Nephron progenitor cell (in vitro differentiated cells): ENCODE data around the gene MCFD2.
A peak's percentile ranks its signal among the peaks of the same experiment; 100 is the strongest.

Experiments used
- DNase-seq: peaks from one replicate; pipeline ENCODE4 v3.0.0; 2021
- H3K27ac Mint-ChIP-seq: 2 replicates; pipeline ENCODE4 v1.8.0; 2021; ENCODE audit warnings: mild to moderate bottlenecking, moderate library complexity, mixed read lengths
- H3K27me3 Mint-ChIP-seq: 2 replicates; pipeline ENCODE4 v1.8.0; 2021; ENCODE audit warnings: mild to moderate bottlenecking, low read depth, mixed read lengths; ENCODE audit not compliant: poor library complexity
- H3K36me3 Mint-ChIP-seq: 2 replicates; pipeline ENCODE4 v1.8.0; 2021; ENCODE audit warnings: low read depth, mixed read lengths
- H3K4me1 Mint-ChIP-seq: 2 replicates; pipeline ENCODE4 v1.8.0; 2021; ENCODE audit warnings: mixed read lengths
- H3K4me3 Mint-ChIP-seq: 2 replicates; pipeline ENCODE4 v1.8.0; 2021; ENCODE audit warnings: mild to moderate bottlenecking, moderate library complexity, mixed read lengths
- H3K9me3 Mint-ChIP-seq: 2 replicates; pipeline ENCODE4 v1.8.0; 2021; ENCODE audit warnings: mild to moderate bottlenecking, moderate library complexity, mixed read lengths
- TF ChIP-seq, protein P1 (sequence below): fragments of 200-600 bp; sonication (generic); IDR thresholded peaks from 2 replicates; pipeline ENCODE4 v1.5.0; 2021; ENCODE audit warnings: antibody characterized with exemption

MCFD2 gene

DNA sequence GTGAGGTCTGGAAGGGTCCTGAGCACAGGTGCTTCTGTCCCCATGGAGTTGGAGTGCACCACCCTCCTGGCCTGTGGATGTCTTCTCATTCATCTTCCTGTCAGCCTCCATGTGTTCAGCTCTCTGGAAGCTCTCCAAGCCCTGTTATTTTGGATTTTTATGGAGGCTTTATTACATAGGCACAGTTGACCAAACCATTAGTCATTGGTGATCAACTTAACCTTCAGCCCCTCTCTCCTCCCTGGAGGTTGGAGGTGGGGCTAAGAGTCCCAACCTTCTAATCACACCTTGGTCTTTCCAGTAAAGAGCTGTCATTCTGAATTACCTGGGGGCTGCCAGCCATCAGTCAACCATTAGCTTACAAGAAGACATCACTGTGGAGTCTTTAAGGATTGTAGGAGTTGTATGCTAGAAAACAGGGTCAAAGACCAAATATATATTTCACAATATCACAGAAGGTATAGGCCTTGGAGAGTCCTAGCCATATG is 7.5 kb upstream of the MCFD2 start:
- TF ChIP-seq, protein P1, sequence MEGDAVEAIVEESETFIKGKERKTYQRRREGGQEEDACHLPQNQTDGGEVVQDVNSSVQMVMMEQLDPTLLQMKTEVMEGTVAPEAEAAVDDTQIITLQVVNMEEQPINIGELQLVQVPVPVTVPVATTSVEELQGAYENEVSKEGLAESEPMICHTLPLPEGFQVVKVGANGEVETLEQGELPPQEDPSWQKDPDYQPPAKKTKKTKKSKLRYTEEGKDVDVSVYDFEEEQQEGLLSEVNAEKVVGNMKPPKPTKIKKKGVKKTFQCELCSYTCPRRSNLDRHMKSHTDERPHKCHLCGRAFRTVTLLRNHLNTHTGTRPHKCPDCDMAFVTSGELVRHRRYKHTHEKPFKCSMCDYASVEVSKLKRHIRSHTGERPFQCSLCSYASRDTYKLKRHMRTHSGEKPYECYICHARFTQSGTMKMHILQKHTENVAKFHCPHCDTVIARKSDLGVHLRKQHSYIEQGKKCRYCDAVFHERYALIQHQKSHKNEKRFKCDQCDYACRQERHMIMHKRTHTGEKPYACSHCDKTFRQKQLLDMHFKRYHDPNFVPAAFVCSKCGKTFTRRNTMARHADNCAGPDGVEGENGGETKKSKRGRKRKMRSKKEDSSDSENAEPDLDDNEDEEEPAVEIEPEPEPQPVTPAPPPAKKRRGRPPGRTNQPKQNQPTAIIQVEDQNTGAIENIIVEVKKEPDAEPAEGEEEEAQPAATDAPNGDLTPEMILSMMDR, result no peak
- H3K9me3 Mint-ChIP-seq, result peaks cover 26% of the 10 kb centered on the region
- no peak for DNase-seq
- peaks cover 27% of the 10 kb centered on the region for H3K36me3 Mint-ChIP-seq
- H3K4me3 Mint-ChIP-seq, result no peak overlapping the region
- peaks cover 3% of the 10 kb centered on the region for H3K27me3 Mint-ChIP-seq
- H3K4me1 Mint-ChIP-seq, result peaks cover 4% of the 10 kb centered on the region
- no peak overlapping the region for H3K27ac Mint-ChIP-seq

DNA sequence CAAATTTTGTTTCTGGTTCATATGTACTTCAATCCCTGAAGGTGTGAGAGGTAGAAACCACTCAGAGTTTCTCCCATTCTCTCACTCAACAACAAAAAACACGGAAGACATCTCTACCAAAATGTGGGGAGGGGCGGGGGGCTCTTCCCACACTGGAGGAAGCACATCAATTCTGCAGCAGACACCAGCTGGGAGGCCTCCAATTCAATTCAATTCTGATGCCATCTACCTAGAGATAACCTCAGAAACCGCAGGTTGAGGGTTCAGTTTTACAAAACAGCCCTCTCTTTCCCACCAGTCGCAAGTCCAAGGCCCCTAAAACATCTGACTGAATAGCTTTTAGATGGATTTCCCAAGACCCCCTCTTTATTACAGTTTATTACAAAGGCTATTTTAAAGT is 7.0 kb upstream of the MCFD2 start:
- no peak overlapping the region for H3K27ac Mint-ChIP-seq

DNA sequence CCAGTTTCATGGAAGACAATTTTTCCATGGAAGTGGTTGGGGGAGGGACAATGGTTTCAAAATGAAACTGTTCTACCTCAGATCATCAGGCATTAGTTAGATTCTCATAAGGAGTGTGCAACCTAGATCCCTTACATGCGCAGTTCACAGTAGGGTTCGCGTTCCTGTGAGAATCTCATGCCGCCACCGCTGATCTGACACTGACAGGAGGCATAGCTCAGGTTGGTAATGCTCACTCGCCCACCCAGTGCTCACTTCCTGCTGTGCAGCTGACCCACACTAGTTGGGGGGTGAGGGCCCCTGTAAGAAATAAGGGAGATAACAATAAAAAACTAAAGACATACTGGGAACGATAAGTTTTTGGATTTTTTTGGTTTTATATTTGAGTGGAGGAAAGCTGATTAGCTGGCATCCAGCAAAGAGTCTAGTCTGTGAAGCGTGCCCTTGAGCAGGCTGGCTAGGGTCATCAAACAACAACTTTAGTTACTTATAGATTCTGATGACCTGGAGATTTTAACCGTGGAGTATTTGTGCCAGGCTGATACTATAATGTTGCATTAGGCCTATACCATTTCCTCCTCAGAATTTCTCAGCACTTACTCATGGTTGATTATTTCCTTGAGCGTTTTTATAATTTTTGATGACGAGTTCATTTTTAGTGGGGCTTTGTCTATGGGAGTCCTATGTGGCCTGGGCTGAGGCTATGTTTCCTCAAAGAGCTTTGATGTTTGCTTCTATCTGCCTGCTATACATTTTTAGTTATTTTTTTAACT is 6.3 kb upstream of the MCFD2 start:
- no peak for DNase-seq
- H3K4me3 Mint-ChIP-seq, result no peak overlapping the region
- H3K9me3 Mint-ChIP-seq, result peaks cover 14% of the 10 kb centered on the region
- peaks cover 3% of the 10 kb centered on the region for H3K27me3 Mint-ChIP-seq
- TF ChIP-seq, protein P1, result no peak
- peaks cover 14% of the 10 kb centered on the region for H3K36me3 Mint-ChIP-seq
- no peak overlapping the region for H3K27ac Mint-ChIP-seq
- H3K4me1 Mint-ChIP-seq, result peaks cover 16% of the 10 kb centered on the region

More for the DNA sequence above, 7.0 kb upstream of the MCFD2 start:
- Mint-ChIP-seq H3K36me3 (peaks cover 22% of the 10 kb centered on the region), H3K4me3 (no peak overlapping the region), H3K9me3 (peaks cover 21% of the 10 kb centered on the region), H3K27me3 (peaks cover 3% of the 10 kb centered on the region), H3K4me1 (peaks cover 8% of the 10 kb centered on the region)
- TF ChIP-seq, protein P1, result no peak
- DNase-seq, result no peak

DNA sequence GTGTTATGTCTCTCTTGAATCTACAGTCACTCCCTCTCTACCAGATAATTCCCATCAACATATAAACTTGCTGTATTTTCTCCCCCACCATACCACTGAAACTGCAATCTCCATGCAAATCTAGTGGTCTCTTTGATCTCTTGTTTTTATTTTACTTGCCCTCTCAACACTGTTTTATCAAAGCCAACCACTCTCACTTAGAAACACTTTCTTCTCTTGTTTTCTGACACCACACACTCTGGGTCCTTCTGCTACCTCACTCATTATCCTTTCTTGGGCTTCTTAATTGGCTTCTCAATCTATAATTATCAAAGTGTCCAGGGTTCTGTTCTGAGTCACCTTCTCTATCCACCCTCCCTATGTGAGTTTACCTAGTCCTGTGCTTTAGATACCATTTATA is 2.0 kb upstream of the MCFD2 start:
- Mint-ChIP-seq H3K4me1 (peaks cover 47% of the 10 kb centered on the region), H3K27me3 (no peaks in the 10 kb centered on the region), H3K27ac (no peak overlapping the region), H3K4me3 (peak overlapping the region; percentile 97), H3K9me3 (no peaks in the 10 kb centered on the region), H3K36me3 (peaks cover 11% of the 10 kb centered on the region)
- TF ChIP-seq, protein P1, result no peak
- DNase-seq, result no peak

DNA sequence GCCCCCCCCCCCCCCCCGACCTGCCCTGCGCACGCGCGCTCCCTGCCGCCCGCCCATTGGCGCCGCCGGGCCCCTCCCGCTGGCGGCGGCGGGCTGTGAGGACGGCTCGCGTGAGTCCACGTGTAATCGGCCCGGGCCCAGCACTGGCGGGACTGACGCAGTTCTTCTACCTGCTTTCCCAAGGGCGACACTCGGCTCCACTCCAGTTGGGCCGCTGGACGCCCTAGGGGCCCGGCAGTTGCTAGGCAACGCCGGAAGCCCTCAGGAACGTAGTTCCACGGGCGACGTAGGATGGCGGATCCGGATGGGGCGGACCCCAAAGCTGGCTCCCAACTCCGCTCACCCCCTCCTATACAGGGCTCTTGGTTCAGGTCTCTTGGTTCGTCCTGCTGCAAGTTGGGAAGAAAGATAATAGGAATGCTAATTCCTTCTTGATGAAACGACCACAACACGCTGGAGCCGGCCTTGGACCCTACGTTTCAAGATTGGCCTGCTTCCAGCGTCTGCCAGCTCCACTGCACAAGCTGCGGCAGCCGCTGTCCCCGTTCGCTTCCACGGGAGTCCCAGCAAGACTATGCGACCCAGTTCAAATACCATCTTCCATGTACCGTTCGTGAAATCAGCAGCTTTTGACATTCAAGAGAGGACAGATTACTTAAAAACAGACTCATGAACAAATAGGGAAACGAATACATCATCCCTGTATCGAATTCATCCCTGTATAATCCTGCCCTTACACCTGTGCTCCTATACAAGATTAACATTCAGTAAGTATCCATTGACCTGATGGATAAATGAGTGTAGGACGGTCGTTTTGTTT is 415 bp upstream of the MCFD2 start:
- Mint-ChIP-seq H3K36me3 (peaks cover 25% of the 10 kb centered on the region), H3K9me3 (no peaks in the 10 kb centered on the region), H3K27me3 (no peaks in the 10 kb centered on the region), H3K27ac (peak overlapping the region; percentile 96), H3K4me1 (peaks cover 47% of the 10 kb centered on the region), H3K4me3 (peak overlapping the region; percentile 97)
- peak; percentile 82 for DNase-seq
- TF ChIP-seq, protein P1, result no peak
